GM23338 (cell line): ENCODE data around the gene BTRC. TPM values are rescaled to one million over a fixed set of nuclear protein-coding genes. Genes with fewer than 3 reads are reported as not detected.

Source experiments
- ATAC-seq: fragments of 200-7000 bp; cut with Tn5 transposase; 3 replicates; pipeline ENCODE4 v1.9.1; 2020
- DNase-seq: peaks from one replicate; pipeline ENCODE4 v3.0.0-alpha.2; 2015; ENCODE audit warnings: low spot score
- H2AFZ ChIP-seq: fragments of 200-600 bp; sonication (generic); 2 replicates; pipeline ENCODE4 v1.8.0; 2016; ENCODE audit warnings: antibody characterized with exemption, mild to moderate bottlenecking, moderate library complexity
- H3F3A ChIP-seq: fragments of 200-600 bp; sonication (generic); replicated peaks from 2 replicates; pipeline ENCODE4 v1.8.0; 2017; ENCODE audit warnings: antibody characterized with exemption, mixed run types, low read depth
- H3K27ac ChIP-seq: fragments of 200-600 bp; sonication (generic); 2 replicates; pipeline ENCODE4 v1.6.1; 2016; ENCODE audit warnings: low read depth
- H3K27me3 ChIP-seq: fragments of 200-600 bp; sonication (generic); 2 replicates; pipeline ENCODE4 v1.8.0; 2016; ENCODE audit warnings: mild to moderate bottlenecking, mixed run types, moderate library complexity; ENCODE audit not compliant: insufficient read depth
- H3K36me3 ChIP-seq: fragments of 200-600 bp; sonication (generic); 2 replicates; pipeline ENCODE4 v1.8.0; 2016; ENCODE audit warnings: mild to moderate bottlenecking; ENCODE audit not compliant: insufficient read depth
- H3K4me1 ChIP-seq: fragments of 200-600 bp; sonication (generic); 2 replicates; pipeline ENCODE4 v1.8.0; 2016; ENCODE audit warnings: mild to moderate bottlenecking, moderate library complexity; ENCODE audit not compliant: insufficient read depth
- H3K4me2 ChIP-seq: fragments of 200-600 bp; sonication (generic); 2 replicates; pipeline ENCODE4 v1.7.1; 2017; ENCODE audit warnings: mixed run types
- H3K4me3 ChIP-seq: fragments of 200-600 bp; sonication (generic); 2 replicates; pipeline ENCODE4 v1.6.1; 2016; ENCODE audit warnings: mixed run types
- H3K79me2 ChIP-seq: fragments of 200-600 bp; sonication (generic); replicated peaks from 2 replicates; pipeline ENCODE4 v1.8.0; 2017; ENCODE audit warnings: mild to moderate bottlenecking; ENCODE audit not compliant: insufficient read depth
- H3K9me2 ChIP-seq: fragments of 200-600 bp; sonication (generic); 2 replicates; pipeline ENCODE4 v1.8.0; 2017; ENCODE audit not compliant: insufficient read depth
- H4K20me1 ChIP-seq: fragments of 200-600 bp; sonication (generic); replicated peaks from 2 replicates; pipeline ENCODE4 v1.8.0; 2017; ENCODE audit warnings: mild to moderate bottlenecking; ENCODE audit not compliant: insufficient read depth
- H3K27ac Mint-ChIP-seq: 2 replicates; pipeline ENCODE4 v1.8.0; 2020; ENCODE audit warnings: inconsistent platforms, mild to moderate bottlenecking, moderate library complexity, mixed read lengths
- H3K27me3 Mint-ChIP-seq: 3 replicates; pipeline ENCODE4 v1.8.0; 2022; ENCODE audit warnings: low read depth, mild to moderate bottlenecking, moderate library complexity, mixed read lengths, inconsistent platforms; ENCODE audit not compliant: insufficient read depth, poor library complexity
- H3K36me3 Mint-ChIP-seq: 3 replicates; pipeline ENCODE4 v1.8.0; 2021; ENCODE audit warnings: low read depth, mild to moderate bottlenecking, inconsistent platforms, moderate library complexity, mixed read lengths
- H3K4me1 Mint-ChIP-seq: 3 replicates; pipeline ENCODE4 v1.8.0; 2020; ENCODE audit warnings: mild to moderate bottlenecking, inconsistent platforms, mixed read lengths
- H3K4me3 Mint-ChIP-seq: 3 replicates; pipeline ENCODE4 v1.8.0; 2021; ENCODE audit warnings: moderate library complexity, mild to moderate bottlenecking, inconsistent platforms, mixed read lengths
- H3K9me3 Mint-ChIP-seq: 3 replicates; pipeline ENCODE4 v1.8.0; 2020; ENCODE audit warnings: moderate library complexity, mild to moderate bottlenecking, inconsistent platforms, mixed read lengths
- CREB1 ChIP-seq: fragments of 250-450 bp; sonication (Bioruptor Pico); IDR thresholded peaks from 2 replicates; pipeline ENCODE4 v1.5.0; 2020; ENCODE audit warnings: low read depth, mild to moderate bottlenecking, moderate library complexity
- ETS1 ChIP-seq: IDR thresholded peaks from 2 replicates; pipeline ENCODE4 v1.6.1; 2016; ENCODE audit warnings: antibody characterized with exemption
- EZH2phosphoT487 ChIP-seq: fragments of 200-600 bp; sonication (generic); IDR thresholded peaks from one replicate; pipeline ENCODE4 v1.8.1; 2018; ENCODE audit warnings: antibody characterized with exemption; ENCODE audit not compliant: unreplicated experiment
- JUNB ChIP-seq: IDR thresholded peaks from one replicate; pipeline ENCODE4 v1.6.1; 2016; ENCODE audit warnings: antibody characterized with exemption; ENCODE audit not compliant: unreplicated experiment
- NANOG ChIP-seq: IDR thresholded peaks from 2 replicates; pipeline ENCODE4 v1.6.1; 2016; ENCODE audit warnings: antibody characterized with exemption, borderline replicate concordance
- POLR2AphosphoS5 ChIP-seq: IDR thresholded peaks from 2 replicates; pipeline ENCODE4 v1.6.1; 2016; ENCODE audit warnings: antibody characterized with exemption, low read depth
- REST ChIP-seq: IDR thresholded peaks from one replicate; pipeline ENCODE4 v1.6.1; 2018; ENCODE audit warnings: antibody characterized with exemption; ENCODE audit not compliant: unreplicated experiment
- STAT1 ChIP-seq: IDR thresholded peaks from one replicate; pipeline ENCODE4 v1.6.1; 2016; ENCODE audit warnings: antibody characterized with exemption; ENCODE audit not compliant: unreplicated experiment
- ZNF114 ChIP-seq: fragments of 250-450 bp; sonication (Bioruptor Pico); IDR thresholded peaks from 2 replicates; pipeline ENCODE4 v1.5.0; 2020; ENCODE audit warnings: mild to moderate bottlenecking, moderate library complexity
- ZNF331 ChIP-seq: fragments of 250-450 bp; sonication (Bioruptor Pico); IDR thresholded peaks from 2 replicates; pipeline ENCODE4 v1.5.0; 2020; ENCODE audit warnings: low read depth, mild to moderate bottlenecking, moderate library complexity
- ZNF462 ChIP-seq: fragments of 250-450 bp; sonication (Bioruptor Pico); IDR thresholded peaks from 2 replicates; pipeline ENCODE4 v1.5.0; 2020; ENCODE audit warnings: mild to moderate bottlenecking, moderate library complexity
- polyA plus RNA-seq: library from polyadenylated mRNA; unstranded; fragments of >200 nt; fragmentation: Nextera tagmentation; extraction: Ambion mirVana; gene quantifications from 2 replicates; pipeline ENCODE4 v1.2.1, GENCODE V29; 2016
- total RNA-seq: library from RNA; depleted of rRNA; stranded (reverse); fragments of >200 nt; shearing (Covaris generic); gene quantifications from 2 replicates; pipeline ENCODE4 v1.2.3, GENCODE V29; 2014
- TF ChIP-seq, protein P1 (sequence below), 2 experiments: fragments of 200-600 bp in 1 of 2; sonication (generic) in 1 of 2; conservative IDR thresholded peaks; 2 replicates each; pipeline versions ENCODE4 v1.5.1 to v1.6.1; 2016 to 2017; ENCODE audit warnings: antibody characterized with exemption in 2 of 2, low read depth in 2 of 2, mild to moderate bottlenecking in 2 of 2, moderate library complexity in 1 of 2

BTRC gene
- total and polyA plus RNA-seq, 2 experiments from 2014 or later = 10.0 to 17.5 TPM

- no peak for TF ChIP-seq ZNF462 (CRISPR knock-in tag)
- no peak for TF ChIP-seq ZNF331 (CRISPR knock-in tag)
Measured at GRCh38 chr10:101578192-101578591, 224.2 kb downstream of the BTRC start (continued).

- Mint-ChIP-seq H3K27ac (no peak overlapping the region), H3K9me3 (peaks cover 10% of the 10 kb centered on the region), H3K4me3 (no peak overlapping the region), H3K27me3 (peaks cover 13% of the 10 kb centered on the region), H3K4me1 (peaks cover 25% of the 10 kb centered on the region), H3K36me3 (peaks cover 37% of the 10 kb centered on the region)
- ATAC-seq = no peak
- Histone ChIP-seq H3K27ac (no peak overlapping the region), H3K4me2 (no peak overlapping the region), H3K27me3 (peaks cover 1% of the 10 kb centered on the region; the same call in 1 of the 2 replicates), H3K9me2 (no peaks in the 10 kb centered on the region), H4K20me1 (no peaks in the 10 kb centered on the region; the same call in 1 of the 2 replicates), H3K4me3 (no peak overlapping the region), H2AFZ (no peak overlapping the region), H3F3A (no peaks in the 10 kb centered on the region), H3K36me3 (no peaks in the 10 kb centered on the region; the same call in none of the 2 replicates), H3K79me2 (no peaks in the 10 kb centered on the region), H3K4me1 (peaks cover 18% of the 10 kb centered on the region)
- DNase-seq = no peak
- no peak for TF ChIP-seq ZNF331 (CRISPR knock-in tag)
- TF ChIP-seq REST = no peak
- TF ChIP-seq, protein P1, sequence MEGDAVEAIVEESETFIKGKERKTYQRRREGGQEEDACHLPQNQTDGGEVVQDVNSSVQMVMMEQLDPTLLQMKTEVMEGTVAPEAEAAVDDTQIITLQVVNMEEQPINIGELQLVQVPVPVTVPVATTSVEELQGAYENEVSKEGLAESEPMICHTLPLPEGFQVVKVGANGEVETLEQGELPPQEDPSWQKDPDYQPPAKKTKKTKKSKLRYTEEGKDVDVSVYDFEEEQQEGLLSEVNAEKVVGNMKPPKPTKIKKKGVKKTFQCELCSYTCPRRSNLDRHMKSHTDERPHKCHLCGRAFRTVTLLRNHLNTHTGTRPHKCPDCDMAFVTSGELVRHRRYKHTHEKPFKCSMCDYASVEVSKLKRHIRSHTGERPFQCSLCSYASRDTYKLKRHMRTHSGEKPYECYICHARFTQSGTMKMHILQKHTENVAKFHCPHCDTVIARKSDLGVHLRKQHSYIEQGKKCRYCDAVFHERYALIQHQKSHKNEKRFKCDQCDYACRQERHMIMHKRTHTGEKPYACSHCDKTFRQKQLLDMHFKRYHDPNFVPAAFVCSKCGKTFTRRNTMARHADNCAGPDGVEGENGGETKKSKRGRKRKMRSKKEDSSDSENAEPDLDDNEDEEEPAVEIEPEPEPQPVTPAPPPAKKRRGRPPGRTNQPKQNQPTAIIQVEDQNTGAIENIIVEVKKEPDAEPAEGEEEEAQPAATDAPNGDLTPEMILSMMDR (conservative IDR thresholded peaks at IDR 0.05; ENCODE audit: low read depth in 2 of 2) = no peak
- no peak for TF ChIP-seq CREB1
- no peak for TF ChIP-seq JUNB
- TF ChIP-seq ETS1 = no peak
- TF ChIP-seq EZH2phosphoT487 = no peak
- no peak for TF ChIP-seq NANOG
- TF ChIP-seq ZNF114 = no peak
- no peak for TF ChIP-seq POLR2AphosphoS5
- TF ChIP-seq STAT1 = no peak
Measured at GRCh38 chr10:101578803-101579515, 225.0 kb downstream of the BTRC start.
